Measurements from ENCODE around the gene WDFY4.
"Not testable (repeated sequence)": the region's sequence is repeated elsewhere in the genome, so short reads cannot be mapped to it uniquely, and the experiment has no call there.

The WDFY4 gene

GRCh38 chr10:48684792-48685623 is at the start of gene WDFY4:
TSS of gene WDFY4 (plus strand) at chr10:48684873. CDS start at chr10:48709733, 24,860 bp downstream.
- no peak for DNase-seq (ENCODE audit: low read depth in 3 of 3)

- no peak for DNase-seq (ENCODE audit: low read depth in 3 of 3)
These were observed 49.6 kb upstream of the WDFY4 start for GRCh38 chr10:48634984-48635557.

GRCh38 chr10:48636231-48636630 is 48.4 kb upstream of the WDFY4 start:
- no peak for DNase-seq (ENCODE audit: low read depth in 3 of 3)

- DNase-seq (ENCODE audit: low read depth in 3 of 3) = no peak
These were observed 47.8 kb upstream of the WDFY4 start for GRCh38 chr10:48636901-48637300.

GRCh38 chr10:48638158-48638557 is 46.5 kb upstream of the WDFY4 start:
- DNase-seq (ENCODE audit: low read depth in 3 of 3) = no peak

- DNase-seq (ENCODE audit: low read depth in 3 of 3) = no peak
These were observed 45.7 kb upstream of the WDFY4 start for GRCh38 chr10:48638739-48639527.

GRCh38 chr10:48639632-48640031 is 45.0 kb upstream of the WDFY4 start:
- DNase-seq (ENCODE audit: low read depth in 3 of 3) = no peak

- no peak for DNase-seq (ENCODE audit: low read depth in 3 of 3)
These were observed 44.3 kb upstream of the WDFY4 start for GRCh38 chr10:48640326-48640725.

- not testable (repeated sequence) for DNase-seq (ENCODE audit: low read depth in 3 of 3)
These were observed 43.5 kb upstream of the WDFY4 start for GRCh38 chr10:48641099-48641690.

GRCh38 chr10:48645600-48645999 is 39.1 kb upstream of the WDFY4 start:
- DNase-seq (ENCODE audit: low read depth in 3 of 3) = no peak

GRCh38 chr10:48647073-48647472 is 37.6 kb upstream of the WDFY4 start:
- DNase-seq (ENCODE audit: low read depth in 3 of 3) = not testable (repeated sequence)

GRCh38 chr10:48648172-48648942 is 36.3 kb upstream of the WDFY4 start:
- no peak for DNase-seq (ENCODE audit: low read depth in 3 of 3)

- no peak for DNase-seq (ENCODE audit: low read depth in 3 of 3)
These were observed 35.2 kb upstream of the WDFY4 start for GRCh38 chr10:48649349-48649944.

- no peak for DNase-seq (ENCODE audit: low read depth in 3 of 3)
These were observed 33.4 kb upstream of the WDFY4 start for GRCh38 chr10:48651293-48651692.

GRCh38 chr10:48651839-48652238 is 32.8 kb upstream of the WDFY4 start:
- no peak for DNase-seq (ENCODE audit: low read depth in 3 of 3)

- DNase-seq (ENCODE audit: low read depth in 3 of 3) = no peak
These were observed 32.3 kb upstream of the WDFY4 start for GRCh38 chr10:48652344-48652743.

- no peak for DNase-seq (ENCODE audit: low read depth in 3 of 3)
These were observed 31.3 kb upstream of the WDFY4 start for GRCh38 chr10:48653347-48653746.

GRCh38 chr10:48653944-48654698 is 30.6 kb upstream of the WDFY4 start:
- DNase-seq (ENCODE audit: low read depth in 3 of 3) = no peak

- DNase-seq (ENCODE audit: low read depth in 3 of 3) = no peak
These were observed 29.0 kb upstream of the WDFY4 start for GRCh38 chr10:48655411-48656240.
